ENCODE results near the gene HACE1.
"Not testable (repeated sequence)": the region's sequence is repeated elsewhere in the genome, so short reads cannot be mapped to it uniquely, and the experiment has no call there.

HACE1 gene

DNA sequence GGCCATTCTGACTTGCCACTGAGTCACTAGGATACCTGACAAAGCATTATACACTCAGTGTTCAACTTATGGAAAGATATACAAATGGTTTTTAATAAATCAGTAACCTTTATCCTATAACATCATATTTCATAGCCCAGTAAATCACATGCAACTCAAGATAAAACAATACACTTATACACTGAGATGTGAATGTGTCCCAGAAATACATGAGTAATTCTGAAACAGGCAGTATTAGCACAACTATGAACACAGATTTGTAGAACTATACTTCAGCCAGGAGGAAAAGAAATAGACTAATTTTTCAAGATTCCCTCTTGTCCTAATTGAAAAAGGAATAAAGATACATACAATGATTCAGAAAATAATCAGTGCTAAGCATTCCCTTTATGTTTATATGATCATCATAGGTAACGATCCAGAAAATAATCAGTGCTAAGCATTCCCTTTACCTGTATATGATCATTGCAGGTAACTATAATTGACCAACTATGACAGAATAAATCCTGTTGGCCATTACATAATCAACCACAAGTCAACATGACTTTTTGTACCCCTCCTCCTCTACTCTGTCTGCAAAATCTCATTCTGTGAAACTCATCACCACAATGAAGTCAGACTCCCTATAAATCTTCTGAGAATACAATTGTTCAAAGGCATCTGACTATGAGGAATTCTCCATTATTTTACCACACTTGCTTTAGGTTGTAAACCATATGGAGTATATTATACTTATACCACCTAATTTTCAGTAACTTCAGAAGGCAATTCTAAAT, 30.3 kb downstream of the HACE1 start:
- DNase-seq, result no peak

DNA sequence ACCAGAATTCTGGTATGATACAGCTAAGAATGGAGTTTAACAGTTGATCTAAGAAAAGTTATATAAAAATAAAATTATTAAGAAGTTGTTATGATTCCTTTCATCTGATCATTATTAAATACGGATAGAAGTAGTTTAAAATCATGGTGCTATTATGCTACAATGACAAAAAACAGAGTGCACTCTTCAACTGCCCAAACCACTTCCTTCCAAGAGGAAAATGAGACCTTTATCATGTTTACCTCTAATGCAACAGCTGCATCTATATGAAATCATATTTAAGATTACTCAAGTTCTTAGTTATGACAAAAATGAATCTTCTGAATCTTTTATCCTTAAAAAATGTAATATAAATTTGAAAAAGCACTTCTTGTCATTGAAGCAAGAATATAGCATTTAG, 31.2 kb downstream of the HACE1 start:
- DNase-seq, result no peak

GRCh38 chr6:104820820-104821219, 38.9 kb downstream of the HACE1 start:
- not testable (repeated sequence) for DNase-seq

DNA sequence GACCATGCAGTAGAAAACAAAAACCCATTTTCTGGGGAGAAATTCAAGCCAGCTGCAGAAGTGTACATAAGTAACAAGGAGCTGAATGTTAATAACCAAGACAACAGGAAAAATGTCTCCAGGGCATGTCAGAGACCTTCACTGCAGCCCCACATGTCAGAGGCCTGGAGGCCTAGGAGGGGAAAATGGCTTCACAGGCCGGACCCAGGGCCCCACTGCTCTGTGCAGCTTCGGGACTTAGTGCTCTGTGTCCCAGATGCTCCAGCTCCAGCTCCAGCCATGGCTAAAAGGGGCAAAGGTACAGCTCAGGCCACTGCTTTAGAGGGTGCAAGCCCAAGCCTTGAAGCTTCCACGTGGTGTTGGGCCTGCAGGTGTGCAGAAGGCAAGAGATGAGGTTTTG, 43.6 kb downstream of the HACE1 start:
- DNase-seq, result no peak

DNA sequence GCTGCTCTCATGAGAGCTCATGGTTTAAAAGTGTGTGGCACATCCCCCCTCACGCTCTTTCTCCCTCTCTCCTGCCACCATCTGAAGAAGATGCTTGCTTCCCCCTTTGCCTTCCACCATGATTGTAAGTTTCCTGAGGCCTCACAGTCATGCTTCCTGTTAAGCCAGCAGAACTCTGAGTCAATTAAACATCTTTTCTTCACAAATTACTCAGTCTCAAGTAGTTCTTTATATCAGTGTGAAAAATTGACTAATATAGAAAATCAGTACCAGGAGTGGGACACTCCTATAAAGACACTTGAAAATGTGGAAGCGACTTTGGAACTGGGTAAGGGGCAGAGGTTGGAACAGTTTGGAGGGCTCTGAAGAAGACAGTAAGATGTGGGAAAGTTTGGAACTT, 45.0 kb downstream of the HACE1 start:
- no peak for DNase-seq

- DNase-seq, result no peak
These were observed 46.2 kb downstream of the HACE1 start for GRCh38 chr6:104813552-104813951.

GRCh38 chr6:104809116-104809515, 50.6 kb downstream of the HACE1 start:
- DNase-seq, result no peak

DNA sequence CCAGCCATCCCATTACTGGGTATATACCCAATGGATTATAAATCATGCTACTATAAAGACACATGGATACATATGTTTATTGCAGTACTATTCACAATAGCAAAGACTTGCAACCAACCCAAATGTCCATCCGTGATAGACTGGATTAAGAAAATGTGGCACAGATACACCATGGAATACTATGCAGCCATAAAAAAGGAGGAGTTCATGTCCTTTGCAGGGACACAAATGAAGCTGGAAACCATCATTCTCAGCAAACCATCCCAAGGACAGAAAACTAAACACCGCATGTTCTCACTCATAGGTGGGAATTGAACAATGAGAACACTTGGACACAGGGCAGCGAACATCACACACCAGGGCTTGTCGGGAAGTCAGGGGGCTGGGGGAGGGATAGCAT, 54.4 kb downstream of the HACE1 start:
- not testable (repeated sequence) for DNase-seq

DNA sequence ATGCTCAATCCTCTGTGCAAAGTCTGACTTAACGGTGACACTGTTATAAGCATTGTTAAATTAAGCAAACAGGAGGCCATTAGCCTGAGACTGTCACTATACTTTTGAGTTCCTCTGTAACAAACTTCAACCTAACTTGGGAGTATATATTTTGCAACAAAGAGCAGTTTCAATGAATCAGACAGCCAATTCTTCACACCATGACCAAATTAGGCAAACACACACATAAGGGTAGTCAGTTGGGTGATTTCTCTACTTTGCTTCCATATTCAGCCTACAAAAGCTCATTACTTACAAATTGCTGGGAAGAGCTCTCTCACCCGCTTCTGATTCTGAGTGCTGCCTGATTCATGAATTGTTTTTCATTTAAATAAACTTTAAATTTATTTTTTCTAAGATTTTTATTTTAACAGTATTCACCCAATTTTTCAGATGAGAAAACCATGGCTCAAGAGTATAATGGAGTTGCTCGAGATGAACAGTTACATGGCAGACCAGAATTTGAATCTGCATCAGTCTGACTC, 60.5 kb downstream of the HACE1 start:
- no peak for DNase-seq

DNA sequence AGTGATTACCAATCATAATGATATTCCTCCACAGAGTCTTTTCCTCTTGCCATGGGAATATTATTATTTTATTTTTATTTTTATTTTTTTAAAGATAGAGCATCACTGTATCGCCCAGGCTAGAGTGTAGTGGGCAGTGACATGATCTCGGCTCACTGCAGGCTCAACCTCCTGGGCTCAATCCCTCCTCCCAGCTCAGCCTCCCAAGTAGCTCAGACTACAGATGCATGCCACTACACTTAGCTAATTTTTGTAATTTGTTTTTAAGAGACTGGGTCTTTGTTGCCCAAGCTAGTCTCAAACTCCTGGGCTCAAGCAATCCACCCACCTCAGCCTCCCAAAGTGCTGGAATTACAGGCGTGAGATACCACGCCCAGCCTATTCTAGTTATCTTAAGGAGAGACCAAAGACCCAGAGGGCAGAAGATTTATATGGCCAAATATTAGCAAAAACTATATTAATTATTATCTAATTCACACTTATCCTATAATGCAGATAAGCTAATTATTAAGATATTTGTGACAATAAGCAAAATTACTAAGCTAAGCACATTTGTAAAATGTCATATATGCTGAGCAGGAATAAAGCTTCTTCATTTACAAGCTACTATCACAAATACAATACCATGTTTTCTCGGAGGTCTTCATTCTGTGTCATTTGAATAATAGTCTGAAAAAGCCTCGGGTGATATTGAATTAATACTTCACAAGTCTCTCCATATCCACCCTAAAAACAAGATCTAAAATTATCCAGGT, 63.5 kb downstream of the HACE1 start:
- no peak for DNase-seq

- DNase-seq, result no peak
These were observed 64.4 kb downstream of the HACE1 start for GRCh38 chr6:104795363-104795762.

GRCh38 chr6:104789770-104790190, 69.9 kb downstream of the HACE1 start:
- no peak for DNase-seq

GRCh38 chr6:104788400-104788799, 71.3 kb downstream of the HACE1 start:
- DNase-seq, result no peak

GRCh38 chr6:104787305-104787704, 72.4 kb downstream of the HACE1 start:
- DNase-seq, result no peak

DNA sequence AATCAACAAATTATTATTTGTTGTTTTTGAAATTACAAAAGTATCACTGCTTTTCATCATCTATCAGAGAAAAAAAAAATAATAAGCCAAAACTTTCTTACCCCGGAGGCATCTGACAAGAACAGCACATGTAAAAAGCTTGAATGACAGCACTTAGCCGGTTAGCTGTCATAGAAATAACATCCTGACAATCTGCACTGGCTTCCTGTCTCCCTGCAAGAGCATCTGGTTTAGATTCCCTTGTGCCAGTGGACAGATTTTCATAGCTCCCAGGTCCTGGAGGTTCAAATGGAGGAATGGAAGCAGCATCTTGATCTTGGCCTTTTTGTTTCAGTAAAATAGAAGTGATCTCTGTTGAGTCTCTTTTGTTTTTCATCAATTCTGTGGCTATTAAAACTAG, 74.8 kb downstream of the HACE1 start:
- no peak for DNase-seq

DNA sequence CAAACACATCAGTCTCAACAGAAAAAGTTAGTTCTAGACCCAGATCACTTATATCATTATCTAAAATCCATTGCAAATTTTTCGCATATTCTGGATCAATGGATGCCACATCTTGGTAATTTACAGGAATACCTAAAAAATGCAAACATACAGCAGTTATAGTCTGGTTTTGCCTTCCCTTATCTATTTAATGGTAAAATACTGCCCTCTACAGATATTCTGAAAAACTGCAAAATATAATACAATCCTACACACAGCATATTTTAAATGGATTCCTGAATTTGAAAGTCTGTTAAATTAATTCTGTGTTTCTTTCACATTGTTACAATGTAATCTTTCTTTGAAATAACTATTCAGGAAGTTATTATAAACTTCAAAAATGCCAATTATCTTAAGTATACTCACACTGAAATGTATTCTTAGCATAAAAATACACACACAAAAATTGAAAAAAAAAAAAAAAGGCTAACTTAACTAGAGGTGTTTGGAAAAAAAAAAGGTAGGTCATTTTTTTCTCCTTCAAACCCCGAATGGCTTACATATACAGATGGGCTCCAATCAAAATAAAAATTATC, 88.4 kb downstream of the HACE1 start:
- no peak for DNase-seq

DNA sequence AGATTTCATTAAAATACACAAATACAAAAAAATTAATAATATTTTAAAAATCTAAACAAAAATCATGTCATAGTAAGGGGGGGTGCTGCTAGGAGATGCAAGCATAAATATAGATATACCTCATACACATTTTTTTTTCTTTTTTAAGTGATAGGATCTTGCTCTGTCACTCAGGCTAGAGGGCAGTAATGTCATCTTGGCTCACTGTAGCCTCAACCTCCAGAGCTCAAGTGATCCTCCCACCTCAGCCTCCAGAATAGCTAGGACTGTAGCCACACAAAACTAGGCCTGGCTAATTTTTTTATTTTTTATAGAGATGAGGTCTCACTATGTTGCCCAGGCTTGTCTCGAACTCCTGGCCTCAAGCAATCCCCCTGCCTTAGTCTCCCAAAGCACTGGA, 90.8 kb downstream of the HACE1 start:
- DNase-seq, result no peak

- DNase-seq, result no peak
These were observed 93.1 kb downstream of the HACE1 start for GRCh38 chr6:104766595-104766994.

DNA sequence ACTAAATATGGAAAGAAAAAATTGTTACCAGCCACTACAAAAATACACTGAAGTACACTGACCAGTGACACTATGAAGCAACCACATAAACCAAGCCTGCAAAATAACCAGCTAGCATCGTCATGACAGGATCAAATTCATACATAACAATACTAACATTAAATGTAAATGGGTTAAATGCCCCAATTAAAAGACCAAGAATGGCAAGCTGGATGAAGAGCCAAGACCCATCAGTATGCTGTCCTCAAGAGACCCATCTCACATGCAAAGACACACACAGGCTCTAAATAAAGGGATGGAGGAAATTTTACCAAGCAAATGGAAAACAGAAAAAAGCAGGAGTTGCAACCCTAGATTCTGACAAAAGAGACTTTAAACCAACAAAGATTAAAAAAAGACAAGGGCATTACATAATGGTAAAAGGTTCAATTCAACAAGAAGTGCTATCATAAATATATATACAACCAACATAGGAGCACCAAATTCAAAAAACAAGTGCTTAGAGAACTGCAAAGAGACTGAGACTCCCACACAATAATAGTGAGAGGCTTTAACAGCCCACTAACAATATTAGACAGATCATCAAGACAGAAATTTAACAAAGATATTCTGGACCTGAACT, 104.8 kb downstream of the HACE1 start:
- no peak for DNase-seq

- DNase-seq, result no peak
These were observed 106.5 kb downstream of the HACE1 start for GRCh38 chr6:104753251-104753650.

DNA sequence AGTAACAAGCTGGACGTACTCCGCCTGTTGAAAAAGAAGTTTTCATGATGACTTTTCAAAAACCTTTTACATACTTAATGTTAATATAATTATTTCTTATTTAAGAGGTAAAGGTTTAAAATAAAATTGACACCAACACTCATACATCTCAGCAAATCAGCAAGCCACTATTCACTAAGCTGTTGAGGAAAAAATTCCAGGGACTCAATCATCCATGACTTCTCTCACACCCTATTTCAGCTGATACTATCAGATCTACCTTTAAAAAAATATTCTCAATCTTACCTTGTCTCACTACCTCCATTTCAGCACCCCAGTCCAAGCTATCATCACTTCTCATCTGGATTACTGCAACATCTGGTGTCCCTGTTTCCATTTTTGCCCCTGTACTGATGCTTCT, 109.3 kb downstream of the HACE1 start:
- no peak for DNase-seq

DNA sequence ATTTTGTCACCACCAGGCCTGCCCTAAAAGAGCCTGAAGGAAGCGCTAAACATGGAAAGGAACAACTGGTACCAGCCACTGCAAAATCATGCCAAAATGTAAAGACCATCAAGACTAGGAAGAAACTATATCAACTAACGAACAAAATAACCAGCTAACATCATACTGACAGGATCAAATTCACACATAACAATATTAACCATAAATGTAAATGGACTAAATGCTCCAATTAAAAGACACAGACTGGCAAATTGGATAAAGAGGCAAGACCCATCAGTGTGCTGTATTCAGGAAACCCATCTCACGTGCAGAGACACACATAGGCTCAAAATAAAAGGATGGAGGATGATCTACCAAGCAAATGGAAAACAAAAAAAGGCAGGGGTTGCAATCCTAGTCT, 120.6 kb downstream of the HACE1 start:
- not testable (repeated sequence) for DNase-seq

GRCh38 chr6:104737567-104737966, 122.2 kb downstream of the HACE1 start:
- DNase-seq, result not testable (repeated sequence)
